IMR-90 (cell line): ENCODE data around the gene ESR1.
"Not testable (repeated sequence)": the region's sequence is repeated elsewhere in the genome, so short reads cannot be mapped to it uniquely, and the experiment has no call there.

Source experiments
- BHLHE40 ChIP-seq: fragments of 150-350 bp; IDR thresholded peaks from 2 replicates; pipeline ENCODE4 v1.6.1; 2016; ENCODE audit warnings: mild to moderate bottlenecking, low read depth, low read length
- CTCF ChIP-seq: conservative IDR thresholded peaks from 2 replicates; pipeline ENCODE4 v1.5.1; 2012; ENCODE audit warnings: mild to moderate bottlenecking, low read depth, low read length, improper control_type of control experiment
- ELK1 ChIP-seq: fragments of 150-350 bp; IDR thresholded peaks from 2 replicates; pipeline ENCODE4 v1.6.1; 2016; ENCODE audit warnings: low read depth, mild to moderate bottlenecking, low read length, moderate library complexity, borderline replicate concordance
- MAZ ChIP-seq: IDR thresholded peaks from 2 replicates; pipeline ENCODE4 v1.6.1; 2012; ENCODE audit warnings: low read depth, mild to moderate bottlenecking, low read length, improper control_type of control experiment, moderate library complexity, borderline replicate concordance
- POLR2A ChIP-seq: IDR thresholded peaks from 2 replicates; pipeline ENCODE4 v1.6.1; 2012; ENCODE audit warnings: mild to moderate bottlenecking, low read depth, low read length
- RAD21 ChIP-seq: IDR thresholded peaks from 2 replicates; pipeline ENCODE4 v1.6.1; 2012; ENCODE audit warnings: low read length, improper control_type of control experiment
- RFX5 ChIP-seq: IDR thresholded peaks from 2 replicates; pipeline ENCODE4 v1.8.0; 2012; ENCODE audit warnings: low read depth, mild to moderate bottlenecking, low read length, moderate library complexity

GRCh38 chr6:151899221-151899620 lies 91.7 kb downstream of the ESR1 start:
- not testable (repeated sequence) for TF ChIP-seq POLR2A, CTCF, MAZ, RAD21, BHLHE40, RFX5, ELK1
